PC-3 (cell line): Measurements from ENCODE around the gene FANCC. TPM values are rescaled to one million over a fixed set of nuclear protein-coding genes. Genes with fewer than 3 reads are reported as not detected.

Experiments used
- ATAC-seq: fragments of 200-7000 bp; cut with Tn5 transposase; 2 replicates; pipeline ENCODE4 v1.9.1; 2020; ENCODE audit warnings: mild to moderate bottlenecking, moderate library complexity
- BruUV-seq: library from RNA; stranded (reverse); fragments of 400-500 nt; replicated peaks from 2 replicates; lab custom pipeline; 2021; lab: Mats Ljungman, UMichigan
- CTCF ChIA-PET: fragments of 300-600 bp; sonication (Branson Sonifier 250); formaldehyde crosslinking; loops from one replicate; lab custom pipeline; 2022; ENCODE audit warnings: antibody characterized with exemption; lab: Charles Lee
- POLR2A ChIA-PET: fragments of 300-600 bp; sonication (Branson Sonifier 250); formaldehyde crosslinking; loops from one replicate; lab custom pipeline; 2022; ENCODE audit warnings: antibody characterized with exemption; ENCODE audit not compliant: unreplicated experiment; lab: Charles Lee
- DNase-seq: peaks from one replicate; pipeline ENCODE4 v3.0.0-alpha.2; 2015
- H2AFZ ChIP-seq: fragments of 300-600 bp; sonication (generic); 2 replicates; pipeline ENCODE4 v1.6.0; 2016; ENCODE audit warnings: antibody characterized with exemption, low read length
- H3F3A ChIP-seq: fragments of 300-600 bp; sonication (generic); one replicate; pipeline ENCODE4 v1.6.0; 2017; ENCODE audit warnings: antibody characterized with exemption, low read length, control low read depth, mild to moderate bottlenecking; ENCODE audit not compliant: unreplicated experiment
- H3K27ac ChIP-seq: fragments of 300-600 bp; sonication (generic); 2 replicates; pipeline ENCODE4 v1.5.1; 2016; ENCODE audit warnings: mild to moderate bottlenecking, low read length
- H3K27me3 ChIP-seq: fragments of 300-600 bp; sonication (generic); 2 replicates; pipeline ENCODE4 v1.6.1; 2016; ENCODE audit warnings: low read length, mixed read lengths
- H3K36me3 ChIP-seq: fragments of 300-600 bp; sonication (generic); 2 replicates; pipeline ENCODE4 v1.6.1; 2016; ENCODE audit warnings: low read depth, mixed run types, low read length, mixed read lengths
- H3K4me1 ChIP-seq: fragments of 300-600 bp; sonication (generic); 2 replicates; pipeline ENCODE4 v1.5.1; 2016; ENCODE audit warnings: low read length; ENCODE audit not compliant: insufficient read depth
- H3K4me2 ChIP-seq: fragments of 300-600 bp; sonication (generic); 2 replicates; pipeline ENCODE4 v1.6.0; 2016; ENCODE audit warnings: low read length
- H3K4me3 ChIP-seq: fragments of 300-600 bp; sonication (generic); 2 replicates; pipeline ENCODE4 v1.5.1; 2016; ENCODE audit warnings: mild to moderate bottlenecking, low read length, mixed read lengths
- H3K79me2 ChIP-seq: fragments of 300-600 bp; sonication (generic); 2 replicates; pipeline ENCODE4 v1.6.1; 2017; ENCODE audit warnings: low read length, mixed read lengths
- H3K9ac ChIP-seq: fragments of 300-600 bp; sonication (generic); 2 replicates; pipeline ENCODE4 v1.6.0; 2016; ENCODE audit warnings: mild to moderate bottlenecking, low read length
- H3K9me2 ChIP-seq: fragments of 300-600 bp; sonication (generic); replicated peaks from 2 replicates; pipeline ENCODE4 v1.6.1; 2016; ENCODE audit warnings: mixed run types, low read length, mixed read lengths
- H3K9me3 ChIP-seq: fragments of 300-600 bp; sonication (generic); 2 replicates; pipeline ENCODE4 v1.6.1; 2016; ENCODE audit warnings: low read length, mixed read lengths
- H4K20me1 ChIP-seq: fragments of 300-600 bp; sonication (generic); 2 replicates; pipeline ENCODE4 v1.6.1; 2016; ENCODE audit warnings: low read length, mixed read lengths
- EZH2 ChIP-seq: fragments of 300-600 bp; sonication (generic); IDR thresholded peaks from one replicate; pipeline ENCODE4 v1.6.1; 2017; ENCODE audit warnings: antibody characterized with exemption, mild to moderate bottlenecking, low read length; ENCODE audit not compliant: unreplicated experiment
- EZH2phosphoT487 ChIP-seq: fragments of 300-600 bp; sonication (generic); IDR thresholded peaks from 2 replicates; pipeline ENCODE4 v1.6.1; 2018; ENCODE audit warnings: mild to moderate bottlenecking, antibody characterized with exemption, low read length, borderline replicate concordance
- intact Hi-C: fragments of 100-400 bp; cut with micrococcal nuclease; formaldehyde crosslinking; loops from 2 replicates; pipeline ENCODE4 v1.9.0; 2023
- total RNA-seq: library from RNA; depleted of rRNA; stranded (reverse); fragments of >200 nt; gene quantifications from 2 replicates; pipeline ENCODE4 v1.2.3, GENCODE V29; 2014
- TF ChIP-seq, protein P1 (sequence below): fragments of 300-600 bp; sonication (generic); conservative IDR thresholded peaks from 2 replicates; pipeline ENCODE4 v1.5.1; 2017; ENCODE audit warnings: antibody characterized with exemption, low read depth, mild to moderate bottlenecking, low read length

FANCC gene
- total RNA-seq, 1 experiment from 2014 or later: 6.9 TPM

DNA sequence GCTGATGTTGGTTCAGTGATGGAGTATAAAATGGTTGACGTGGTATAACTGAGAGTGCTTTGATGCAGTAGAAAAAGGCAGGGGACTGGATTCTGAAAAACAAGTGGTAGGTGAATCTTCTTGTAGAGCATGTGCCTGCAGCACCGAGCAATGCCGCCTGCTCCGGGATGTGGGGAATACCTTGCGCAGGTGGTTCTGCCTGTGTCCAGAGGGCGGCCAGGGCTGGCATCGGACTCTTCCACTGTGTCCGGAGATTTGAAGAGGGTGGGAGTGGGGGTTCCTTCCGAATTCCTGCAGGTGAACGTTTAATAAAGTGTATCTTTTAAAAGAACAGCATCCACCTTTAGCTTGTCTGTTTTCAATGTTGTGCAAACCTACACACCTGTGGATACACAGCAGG lies 238.0 kb downstream of the FANCC start:
- TF ChIP-seq, protein P1, sequence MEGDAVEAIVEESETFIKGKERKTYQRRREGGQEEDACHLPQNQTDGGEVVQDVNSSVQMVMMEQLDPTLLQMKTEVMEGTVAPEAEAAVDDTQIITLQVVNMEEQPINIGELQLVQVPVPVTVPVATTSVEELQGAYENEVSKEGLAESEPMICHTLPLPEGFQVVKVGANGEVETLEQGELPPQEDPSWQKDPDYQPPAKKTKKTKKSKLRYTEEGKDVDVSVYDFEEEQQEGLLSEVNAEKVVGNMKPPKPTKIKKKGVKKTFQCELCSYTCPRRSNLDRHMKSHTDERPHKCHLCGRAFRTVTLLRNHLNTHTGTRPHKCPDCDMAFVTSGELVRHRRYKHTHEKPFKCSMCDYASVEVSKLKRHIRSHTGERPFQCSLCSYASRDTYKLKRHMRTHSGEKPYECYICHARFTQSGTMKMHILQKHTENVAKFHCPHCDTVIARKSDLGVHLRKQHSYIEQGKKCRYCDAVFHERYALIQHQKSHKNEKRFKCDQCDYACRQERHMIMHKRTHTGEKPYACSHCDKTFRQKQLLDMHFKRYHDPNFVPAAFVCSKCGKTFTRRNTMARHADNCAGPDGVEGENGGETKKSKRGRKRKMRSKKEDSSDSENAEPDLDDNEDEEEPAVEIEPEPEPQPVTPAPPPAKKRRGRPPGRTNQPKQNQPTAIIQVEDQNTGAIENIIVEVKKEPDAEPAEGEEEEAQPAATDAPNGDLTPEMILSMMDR: no peak
- TF ChIP-seq EZH2phosphoT487 (no peak), EZH2 (no peak)

DNA sequence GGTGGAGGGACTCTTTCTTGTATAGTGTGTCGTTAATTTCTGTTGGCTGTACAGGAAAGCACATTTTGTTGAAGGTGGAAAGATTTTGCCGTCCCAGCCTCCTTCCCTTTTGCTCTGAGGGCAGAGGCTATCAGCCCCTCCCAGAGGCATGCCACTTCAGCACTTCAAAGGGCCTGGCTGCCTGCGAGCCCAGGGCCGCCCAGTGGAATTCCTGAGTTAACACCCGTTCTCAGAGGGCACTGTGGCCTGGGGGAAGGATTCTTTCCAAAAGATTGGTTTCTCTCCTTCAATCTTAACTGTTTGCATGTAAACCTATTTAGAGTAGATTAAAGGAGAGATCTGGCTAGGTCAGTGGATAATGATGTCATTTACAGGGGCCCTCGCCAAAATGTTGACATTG lies 238.6 kb downstream of the FANCC start:
- POLR2A ChIA-PET: no interaction called here
- peaks cover 3% of the 10 kb centered on the region; the same call in 1 of the 2 replicates for H3K36me3 ChIP-seq

More for the DNA sequence above, 238.0 kb downstream of the FANCC start:
- H4K20me1 ChIP-seq: no peaks in the 10 kb centered on the region
- intact Hi-C loops: no loop called here
- no peak overlapping the region for H3K4me2 ChIP-seq
- no peaks in the 10 kb centered on the region for H3K4me1 ChIP-seq
- H3K27ac ChIP-seq: no peak overlapping the region
- H2AFZ ChIP-seq: no peak overlapping the region
- H3K9me2 ChIP-seq: no peaks in the 10 kb centered on the region
- H3K27me3 ChIP-seq: no peaks in the 10 kb centered on the region
- no peaks in the 10 kb centered on the region for H3K79me2 ChIP-seq
- ChIA-PET POLR2A (no interaction called here), CTCF (no interaction called here)
- ATAC-seq: no peak
- BruUV-seq: no TSS peak
- DNase-seq: no peak
- H3K4me3 ChIP-seq: no peak overlapping the region
- peaks cover 3% of the 10 kb centered on the region; the same call in 1 of the 2 replicates for H3K36me3 ChIP-seq
- no peaks in the 10 kb centered on the region for H3F3A ChIP-seq
- H3K9ac ChIP-seq: no peak overlapping the region
- no peaks in the 10 kb centered on the region for H3K9me3 ChIP-seq

DNA sequence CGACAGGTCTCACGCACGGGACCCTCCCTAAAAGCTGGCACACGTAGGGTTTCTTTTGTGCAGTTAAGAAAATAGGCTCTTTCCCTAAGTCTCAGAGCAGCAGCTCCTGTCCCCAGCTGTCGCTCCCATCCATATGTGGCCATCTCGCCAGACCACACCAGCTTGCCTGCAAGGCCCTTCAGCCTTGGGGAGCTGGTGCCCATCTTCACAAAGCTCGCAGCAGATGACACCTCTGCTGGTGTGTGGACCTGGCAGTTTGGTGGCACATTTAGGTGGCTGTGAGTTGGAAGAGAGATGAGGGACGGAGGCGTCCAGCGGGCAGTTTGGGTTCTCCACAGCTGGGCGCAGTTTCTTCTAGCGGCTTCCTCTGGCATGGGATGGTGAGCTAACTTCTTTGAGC lies 239.0 kb downstream of the FANCC start:
- H4K20me1 ChIP-seq: no peaks in the 10 kb centered on the region
- intact Hi-C loops: no loop called here
- no peaks in the 10 kb centered on the region for H3K27me3 ChIP-seq
- no peak overlapping the region for H3K4me3 ChIP-seq
- H3K9me3 ChIP-seq: no peaks in the 10 kb centered on the region
- H3F3A ChIP-seq: no peaks in the 10 kb centered on the region
- no peak overlapping the region for H2AFZ ChIP-seq
- no peak overlapping the region for H3K27ac ChIP-seq
- ChIA-PET POLR2A (no interaction called here), CTCF (no interaction called here)
- H3K4me2 ChIP-seq: no peak overlapping the region
- H3K4me1 ChIP-seq: no peaks in the 10 kb centered on the region
- no peaks in the 10 kb centered on the region for H3K79me2 ChIP-seq
- H3K9me2 ChIP-seq: no peaks in the 10 kb centered on the region
- DNase-seq (no peak), ATAC-seq (no peak)
- BruUV-seq: no TSS peak
- no peak overlapping the region for H3K9ac ChIP-seq
- peaks cover 3% of the 10 kb centered on the region; the same call in 1 of the 2 replicates for H3K36me3 ChIP-seq
- no peak for TF ChIP-seq EZH2
- TF ChIP-seq EZH2phosphoT487: no peak
- TF ChIP-seq, protein P1: no peak

More for the DNA sequence above, 238.6 kb downstream of the FANCC start:
- Histone ChIP-seq H3K79me2 (no peaks in the 10 kb centered on the region), H3F3A (no peaks in the 10 kb centered on the region), H3K27ac (no peak overlapping the region), H3K27me3 (no peaks in the 10 kb centered on the region), H3K4me3 (no peak overlapping the region), H2AFZ (no peak overlapping the region), H3K4me2 (no peak overlapping the region), H3K9me2 (no peaks in the 10 kb centered on the region), H3K9me3 (no peaks in the 10 kb centered on the region), H3K4me1 (no peaks in the 10 kb centered on the region), H3K9ac (no peak overlapping the region), H4K20me1 (no peaks in the 10 kb centered on the region)
- BruUV-seq: no TSS peak
- CTCF ChIA-PET: no interaction called here
- no peak for DNase-seq
- intact Hi-C loops: no loop called here
- no peak for TF ChIP-seq EZH2phosphoT487
- TF ChIP-seq, protein P1: no peak
- TF ChIP-seq EZH2: no peak
- no peak for ATAC-seq
